Amniotic stem cell (primary cell): Measurements from ENCODE around the gene RAP1GAP2.

Experiments used
- DNase-seq: peaks from one replicate; lab custom pipeline; 2025; lab: John Stamatoyannopoulos, UW

RAP1GAP2 gene

DNA sequence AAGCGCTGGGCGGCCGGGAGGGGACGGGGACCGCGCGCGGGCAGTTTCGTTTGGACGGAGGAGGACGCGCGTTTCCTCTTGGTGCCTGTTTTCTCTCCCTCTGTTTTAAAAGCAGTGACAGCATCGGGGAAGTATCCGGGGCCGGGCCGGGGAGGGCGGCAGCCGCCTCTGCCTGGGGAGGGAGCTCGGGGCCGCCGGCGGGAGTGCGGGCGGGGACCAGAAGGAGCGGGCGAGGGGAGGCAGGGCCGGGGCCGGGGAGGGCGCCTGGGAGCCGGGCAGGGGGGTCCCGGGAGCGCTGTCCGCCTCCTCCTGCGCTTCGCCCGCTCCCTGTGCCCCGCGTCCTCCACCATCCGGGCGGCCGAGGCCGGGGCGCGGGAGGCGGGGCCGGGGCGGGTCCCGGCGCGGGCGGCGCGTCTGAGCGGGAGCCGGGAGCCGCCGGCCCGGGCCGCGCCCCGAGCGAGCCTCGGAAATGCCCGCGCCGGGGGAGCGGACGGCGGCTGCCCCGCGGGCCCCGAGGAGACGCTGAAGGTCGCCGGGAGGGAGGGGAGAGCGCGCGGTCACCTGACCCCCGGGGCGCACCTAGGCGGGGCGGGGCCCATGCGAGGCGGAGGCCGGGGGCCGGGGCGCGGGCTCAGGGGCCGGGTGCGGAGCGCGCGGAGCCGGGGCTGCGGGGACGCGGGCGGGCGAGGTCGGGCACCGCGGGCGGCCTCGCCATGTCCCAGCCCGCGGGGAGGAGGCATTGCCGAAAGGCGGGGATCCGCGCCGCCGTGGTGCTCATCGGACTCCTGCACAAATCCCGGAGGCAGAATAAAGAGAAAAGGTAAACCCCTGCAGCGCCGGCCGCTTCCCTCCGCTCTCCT, 57.3 kb downstream of the RAP1GAP2 start:
- DNase-seq: no peak

- no peak for DNase-seq
These were observed 58.2 kb downstream of the RAP1GAP2 start for GRCh38 chr17:2854143-2855055.

DNA sequence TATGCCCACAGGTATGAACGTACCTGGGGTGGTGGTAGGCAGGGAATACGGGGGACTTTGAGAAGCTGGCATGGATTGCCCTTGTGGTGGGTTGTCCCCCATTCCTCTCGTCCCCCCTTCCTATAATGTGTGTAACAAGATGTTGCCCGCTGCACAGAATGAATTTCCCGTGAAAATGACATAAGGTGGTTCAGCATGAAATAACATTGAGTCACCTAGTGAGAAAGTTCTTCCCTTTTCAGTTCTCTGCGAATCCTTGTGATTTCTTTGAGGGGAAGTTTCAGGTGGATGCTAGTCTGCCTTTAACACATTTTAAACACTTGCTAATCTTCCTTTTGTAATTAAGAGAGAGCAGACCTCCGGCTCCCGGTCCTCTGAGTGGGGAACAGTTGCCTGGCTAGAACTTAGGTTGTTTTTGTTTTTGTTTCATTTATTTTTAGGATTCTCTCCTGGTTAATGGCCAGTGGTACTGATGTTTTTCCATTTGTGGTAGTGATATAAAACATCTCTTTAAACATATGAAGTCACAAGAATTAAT, 58.9 kb downstream of the RAP1GAP2 start:
- DNase-seq: no peak

DNA sequence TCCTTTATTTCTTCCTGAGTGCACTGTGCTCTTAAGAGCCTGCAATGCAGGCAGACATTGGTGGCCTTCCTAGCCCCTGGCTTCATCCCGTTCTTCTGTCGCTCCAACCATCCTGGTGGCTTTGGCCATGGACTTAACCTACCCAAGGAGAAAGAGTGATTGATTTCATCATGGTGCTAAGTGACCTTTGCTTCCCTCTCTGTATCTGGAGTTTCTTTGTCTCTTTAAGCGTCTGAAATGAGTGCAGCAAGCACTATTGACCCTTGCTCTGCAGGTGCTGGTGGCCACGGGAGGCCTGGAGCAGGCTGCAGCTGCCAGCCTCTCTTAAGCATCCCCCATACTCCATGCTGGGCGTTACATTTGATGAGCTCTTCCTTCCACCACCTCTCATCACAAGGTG, 60.5 kb downstream of the RAP1GAP2 start:
- DNase-seq: no peak

- DNase-seq: no peak
These were observed 63.8 kb downstream of the RAP1GAP2 start for GRCh38 chr17:2860045-2860444.

DNA sequence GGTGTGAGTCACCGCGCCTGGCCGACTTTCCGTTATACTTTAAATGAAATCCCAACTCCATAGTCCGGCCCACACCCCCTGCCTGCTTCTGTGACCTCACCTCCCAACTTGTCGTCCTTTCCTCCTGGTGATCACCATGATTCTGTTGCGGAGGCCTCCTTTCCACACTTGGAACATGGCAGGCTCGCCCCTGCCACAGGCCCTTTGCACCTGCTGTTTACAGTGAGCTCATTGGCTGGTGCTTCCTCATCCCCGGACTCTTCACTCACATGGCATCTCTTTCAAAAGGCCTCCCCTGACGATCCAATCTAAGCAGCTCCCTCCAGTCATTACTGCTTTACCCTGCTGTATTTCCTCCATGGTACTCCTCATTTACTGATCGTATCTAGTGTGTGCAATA, 64.6 kb downstream of the RAP1GAP2 start:
- no peak for DNase-seq

DNA sequence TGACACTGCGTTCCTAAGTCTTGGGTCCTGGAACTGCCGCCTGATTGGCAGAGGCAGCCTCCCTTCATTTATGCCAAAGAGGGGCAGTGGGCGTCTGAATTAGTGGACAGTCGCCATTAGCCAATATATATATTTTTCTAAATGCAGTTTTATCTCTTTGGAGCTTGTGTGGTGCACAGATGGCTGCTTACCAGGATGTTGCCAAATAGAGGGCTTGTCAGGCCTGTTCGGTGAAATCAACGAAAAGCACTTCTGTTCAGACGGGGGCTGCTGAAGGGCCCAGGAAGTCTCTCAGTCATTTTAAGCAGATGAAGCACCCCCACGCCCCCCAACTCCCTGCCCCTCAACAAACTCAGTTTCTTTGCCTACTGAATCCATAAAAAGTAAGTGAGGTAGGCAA, 66.0 kb downstream of the RAP1GAP2 start:
- DNase-seq: no peak

GRCh38 chr17:2863204-2863603, 67.0 kb downstream of the RAP1GAP2 start:
- no peak for DNase-seq

DNA sequence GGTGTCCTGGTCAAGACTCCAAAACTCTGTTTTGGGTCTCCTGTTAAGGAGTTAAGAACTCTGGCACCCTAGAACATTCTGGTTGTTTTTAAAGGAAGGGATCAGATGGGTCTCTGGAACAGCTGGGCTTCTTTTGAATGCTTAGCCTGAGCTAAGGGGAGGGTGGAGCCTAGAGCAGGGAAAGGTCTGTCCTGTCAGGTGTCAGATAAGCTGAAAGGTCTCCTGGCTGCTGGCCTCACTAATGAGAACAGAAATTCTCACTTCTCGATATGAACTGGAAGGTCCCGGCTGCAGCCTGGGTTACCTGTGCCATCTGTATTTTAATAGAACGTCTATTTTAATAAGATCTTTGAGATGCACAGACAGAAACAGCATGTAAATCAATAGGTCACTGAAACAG, 69.0 kb downstream of the RAP1GAP2 start:
- DNase-seq: no peak

DNA sequence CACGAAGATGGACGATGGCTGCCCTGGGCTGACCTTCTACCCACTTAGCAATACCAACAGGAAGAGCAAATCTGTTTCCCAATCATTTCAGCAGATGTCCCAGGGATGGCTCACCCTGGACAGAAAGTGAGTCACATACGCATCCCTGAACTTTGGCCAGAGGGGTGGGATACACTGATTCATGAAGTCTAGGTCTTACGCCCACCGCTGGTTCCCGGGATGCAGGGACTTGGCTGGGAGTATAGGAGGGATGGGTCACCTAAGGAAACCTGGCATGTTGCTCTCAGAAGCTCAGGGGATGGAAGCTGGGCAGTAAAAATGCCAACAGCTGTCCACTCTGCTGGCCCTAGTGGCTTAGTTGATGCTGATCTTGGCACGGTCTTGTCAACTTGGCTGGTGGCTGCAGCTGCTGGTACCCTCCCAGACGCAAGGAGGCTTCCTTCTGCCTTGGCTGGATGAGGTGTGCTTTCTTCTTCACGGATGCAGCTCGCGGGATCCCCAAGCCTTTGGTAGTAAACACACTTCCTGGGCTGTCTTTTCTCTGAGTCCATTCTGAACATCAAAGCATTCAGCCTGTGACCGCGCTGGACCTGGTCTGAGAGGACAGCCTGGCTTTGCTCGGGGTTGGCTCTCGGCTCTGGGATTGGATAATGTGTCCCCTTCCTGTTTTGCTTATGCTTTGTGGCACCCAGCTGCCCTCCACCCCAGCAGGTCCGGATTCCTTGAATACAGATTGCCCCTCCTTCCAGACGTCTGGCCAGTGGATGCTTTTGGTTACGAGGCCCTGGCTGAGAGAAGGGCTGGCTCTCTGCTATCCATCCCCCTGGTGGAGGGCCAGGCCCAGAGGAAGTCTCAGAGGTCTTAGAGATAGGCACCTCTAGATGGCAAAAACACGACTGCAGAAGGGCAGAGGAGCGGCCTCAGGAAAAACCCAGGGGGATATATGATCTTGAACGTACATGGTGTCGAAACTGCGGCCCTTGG, 71.5 kb downstream of the RAP1GAP2 start:
- no peak for DNase-seq

DNA sequence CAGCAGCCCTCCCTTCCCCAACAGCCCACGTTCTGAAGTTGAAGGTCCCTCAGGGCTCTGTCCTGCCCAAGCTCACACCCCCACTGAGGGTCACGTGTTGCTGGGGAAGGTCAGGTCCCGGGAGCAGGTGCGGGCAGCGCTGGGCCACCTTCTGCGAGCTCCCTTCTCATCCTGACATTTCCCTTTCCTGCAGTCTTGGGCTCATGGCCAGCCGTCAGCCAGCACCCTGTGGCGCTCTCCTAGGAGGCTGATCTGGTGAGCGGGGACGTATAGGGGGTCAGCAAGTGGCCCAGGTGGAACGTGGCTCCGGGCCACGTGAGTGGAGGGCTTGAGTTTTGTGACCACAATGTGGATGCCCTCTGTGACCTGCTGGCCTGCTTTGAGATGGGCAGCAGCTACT, 73.4 kb downstream of the RAP1GAP2 start:
- DNase-seq: no peak

DNA sequence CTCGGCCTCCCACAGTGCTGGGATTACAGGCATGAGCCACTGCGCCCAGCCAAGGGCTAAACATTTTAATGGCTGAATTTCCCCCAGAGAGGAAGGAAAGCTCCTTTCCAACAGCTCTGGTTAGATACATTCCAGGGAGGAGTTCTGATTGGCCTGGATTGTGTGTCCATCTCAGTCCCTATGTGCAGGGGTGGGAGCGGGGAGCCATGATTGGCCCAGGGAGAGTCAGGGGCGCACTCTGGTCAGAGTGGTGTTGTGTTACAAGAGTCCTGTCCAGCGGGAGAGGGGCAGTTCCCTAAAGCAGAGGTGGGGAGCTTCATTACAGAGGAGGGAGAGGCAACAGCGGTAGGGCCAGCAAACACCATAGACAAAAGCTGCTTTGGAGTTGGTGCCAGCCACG, 75.0 kb downstream of the RAP1GAP2 start:
- no peak for DNase-seq

GRCh38 chr17:2871720-2872119, 75.5 kb downstream of the RAP1GAP2 start:
- DNase-seq: no peak

DNA sequence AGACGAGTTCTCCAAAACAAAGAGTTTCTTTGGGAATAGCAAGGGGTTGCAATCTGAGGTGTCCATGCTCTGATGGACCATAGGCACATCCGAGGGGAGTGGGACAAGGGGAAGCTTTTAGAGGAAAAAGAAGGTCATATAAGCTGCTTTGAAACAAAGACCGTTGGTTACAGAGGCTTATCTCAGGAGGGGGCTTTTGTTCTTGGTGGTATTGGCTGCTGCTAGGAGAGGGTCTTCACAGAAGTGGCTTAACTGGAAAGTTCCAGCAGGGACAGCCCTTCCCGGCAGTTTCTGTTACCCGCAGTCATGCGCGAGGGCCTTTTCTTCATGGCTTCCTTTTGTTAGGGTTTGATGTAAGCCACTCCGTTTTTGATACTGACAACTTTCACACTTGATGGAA, 76.0 kb downstream of the RAP1GAP2 start:
- no peak for DNase-seq

GRCh38 chr17:2874189-2874686, 78.0 kb downstream of the RAP1GAP2 start:
- DNase-seq: no peak

GRCh38 chr17:2875608-2876007, 79.4 kb downstream of the RAP1GAP2 start:
- no peak for DNase-seq

- no peak for DNase-seq
These were observed 80.2 kb downstream of the RAP1GAP2 start for GRCh38 chr17:2876467-2876866.

- DNase-seq: no peak
These were observed 82.6 kb downstream of the RAP1GAP2 start for GRCh38 chr17:2878751-2879254.

DNA sequence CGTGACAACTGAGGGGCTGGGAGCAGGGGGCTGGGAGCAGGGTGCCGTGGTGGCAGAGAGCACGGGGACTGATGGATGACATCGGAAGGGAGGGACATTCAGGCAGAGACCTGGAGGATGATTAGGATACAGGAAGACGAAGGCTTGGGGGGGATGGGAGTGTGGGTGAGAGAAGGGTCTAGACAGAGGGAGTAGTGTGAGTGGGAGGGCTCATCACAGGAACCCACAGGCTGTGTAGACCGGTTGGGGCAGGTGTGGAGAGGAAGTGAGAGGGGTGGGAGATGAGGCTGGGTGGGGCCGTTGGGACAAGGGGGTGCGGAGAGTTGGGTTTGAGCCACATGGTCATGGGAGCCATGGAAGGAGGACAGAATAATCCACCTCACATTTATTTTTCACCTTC, 83.8 kb downstream of the RAP1GAP2 start:
- no peak for DNase-seq

DNA sequence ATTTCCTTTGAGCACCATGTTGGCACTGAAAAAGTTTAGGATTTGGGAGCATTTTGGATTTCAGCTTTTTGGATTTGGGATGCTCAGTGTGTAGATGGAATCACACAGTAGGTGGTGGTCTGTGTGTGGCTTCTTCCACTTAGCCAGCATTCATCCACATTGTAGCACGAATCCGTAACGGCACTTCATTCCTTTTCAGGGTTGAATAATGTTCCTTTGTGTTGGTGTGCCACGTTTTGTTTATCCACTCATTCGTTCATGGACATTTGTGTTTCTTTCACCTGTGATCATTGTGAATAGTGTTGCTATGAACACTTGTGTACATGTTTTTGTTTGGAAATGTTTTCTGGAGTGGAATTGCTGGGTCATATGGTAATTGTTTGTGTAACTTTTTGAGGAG, 85.1 kb downstream of the RAP1GAP2 start:
- no peak for DNase-seq

DNA sequence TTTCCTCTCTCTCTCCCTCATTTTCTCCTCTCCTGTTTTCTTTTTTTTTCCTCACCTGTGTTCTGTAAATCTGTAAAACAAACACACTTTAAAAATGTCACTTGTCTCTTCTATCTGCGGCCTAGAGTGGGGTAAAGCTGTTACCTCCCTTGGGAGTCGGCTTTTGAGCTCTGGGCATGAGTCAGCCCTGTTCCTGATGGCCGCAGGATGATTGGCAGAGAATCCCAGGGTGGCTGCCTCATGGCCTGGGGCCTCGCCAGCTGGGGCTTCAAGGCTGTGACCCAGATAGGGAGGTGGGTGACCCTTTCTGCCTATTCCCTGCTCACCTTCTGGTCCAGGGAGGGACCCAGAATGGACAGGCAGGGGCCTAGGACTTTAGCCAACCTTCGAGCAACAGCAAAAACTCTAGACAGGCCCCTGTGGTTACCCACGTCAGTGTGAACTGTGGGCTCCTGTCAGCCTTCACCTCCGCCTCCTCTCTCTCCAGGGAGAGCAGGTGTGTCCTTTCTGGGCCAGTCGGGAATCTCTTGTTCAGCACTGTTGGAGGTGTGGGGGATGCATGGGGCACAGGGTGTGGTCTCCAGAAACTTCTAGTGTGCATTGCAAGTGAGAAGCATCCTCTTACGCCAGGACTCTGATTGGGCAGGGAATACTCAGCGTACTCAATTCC, 87.4 kb downstream of the RAP1GAP2 start:
- no peak for DNase-seq
